Adrenal gland (tissue), 12 donors: ENCODE measurements around the gene KIF1A. TPM values are rescaled to one million over a fixed set of nuclear protein-coding genes. Genes with fewer than 3 reads are reported as not detected.

Experiments used
- DNase-seq, 7 donors: peaks; one replicate each; pipeline ENCODE4 v3.0.0-alpha.2; 2019 to 2020
- H3K27ac ChIP-seq, 5 donors: fragments of 200-600 bp; sonication (generic) in 4 of 5; 1 replicate in 3 of 5; 2 replicates in 2 of 5; pipeline versions ENCODE4 v1.5.1 to v1.8.0; 2016 to 2020; ENCODE audit warnings: mild to moderate bottlenecking in 1 of 5
- H3K27me3 ChIP-seq: fragments of 200-600 bp; 2 replicates; pipeline ENCODE4 v1.8.0; 2021
- H3K36me3 ChIP-seq, 2 donors: fragments of 200-600 bp; replicated peaks in 1 of 2; 1 replicate in 1 of 2; 2 replicates in 1 of 2; pipeline versions ENCODE4 v1.5.1 to v1.8.0; 2018 to 2022
- H3K4me1 ChIP-seq, 2 donors: fragments of 200-600 bp; replicated peaks in 1 of 2; 1 replicate in 1 of 2; 2 replicates in 1 of 2; pipeline versions ENCODE4 v1.5.1 to v1.8.0; 2018 to 2021
- H3K4me3 ChIP-seq, 4 donors: fragments of 200-600 bp; sonication (generic) in 3 of 4; one replicate each; pipeline ENCODE4 v1.5.1; 2016 to 2018
- H3K9me3 ChIP-seq, 3 donors: fragments of 200-600 bp; sonication (generic) in 1 of 3; replicated peaks in 1 of 3; 1 replicate in 2 of 3; 2 replicates in 1 of 3; pipeline versions ENCODE4 v1.5.1 to v1.8.0; 2016 to 2021
- POLR2A ChIP-seq, 2 donors: fragments of 450-650 bp; IDR thresholded peaks; one replicate each; pipeline ENCODE4 v1.6.1; 2017; ENCODE audit warnings: antibody characterized with exemption in 2 of 2, mild to moderate bottlenecking in 2 of 2, moderate library complexity in 1 of 2
- WGBS, 4 donors: extraction: QIAGEN DNeasy Blood & Tissue Kit in 2 of 4; methylation state at CpG; one replicate each; pipeline versions ENCODE4 v1.1.5 to v1.1.7; 2013 to 2017; 5-methylcytosine and 5-hydroxymethylcytosine counted together
- intact Hi-C, 2 donors: fragments of 100-400 bp; cut with DNase I; formaldehyde crosslinking; loops; one replicate each; pipeline versions ENCODE4 v1.14.1 to v1.15.0; 2022 to 2023
- polyA plus RNA-seq, 3 donors: library from polyadenylated mRNA; stranded (reverse); fragments of 200-250 nt in 2 of 3; fragments of 350-450 nt in 1 of 3; fragmentation: Illumina TruSeq in 1 of 3; extraction: RNeasy Lipid Tissue Mini Kit (QIAGEN cat#74804) in 1 of 3; gene quantifications; one replicate each; pipeline ENCODE4 v1.2.3, GENCODE V29; 2013 to 2014
- total RNA-seq, 9 donors: library from RNA; depleted of rRNA in 4 of 9; stranded (reverse); fragments of >200 nt in 4 of 9; fragments of 120-200 nt in 1 of 9; fragmentation: NEBNext Ultra II Directional in 1 of 9; extraction: Animal tissue kit (Norgen Biotek cat#: 25700) in 1 of 9; gene quantifications; one replicate each; pipeline versions ENCODE4 v1.1.0 to v1.2.4, GENCODE V29; 2013 to 2023
- TF ChIP-seq, protein P1 (sequence below), 6 experiments: fragments of 450-650 bp in 4 of 6; fragments of 200-600 bp in 2 of 6; sonication (generic) in 1 of 6; IDR thresholded peaks; 1 replicate in 5 of 6; 2 replicates in 1 of 6; pipeline versions ENCODE4 v1.5.1 to v1.8.0; 2016 to 2021; ENCODE audit warnings: antibody characterized with exemption in 6 of 6, mild to moderate bottlenecking in 2 of 6, moderate library complexity in 1 of 6
- donor health status: healthy with polysubstance abuse.
- donor health status: Bipolar disorder and iron deficiency.
- donor health status: DM: yes; HTN: yes; CAD: no.
- donor health status: DM: no; HTN: no; CAD: no.
- donor health status: DM: no; HTN: no; CAD: no.
- donor health status: DM: yes; HTN: yes; CAD: no.

Gene KIF1A
- total and polyA plus RNA-seq, 12 donors: 0.35 to 106 (median 11.5) TPM

DNA sequence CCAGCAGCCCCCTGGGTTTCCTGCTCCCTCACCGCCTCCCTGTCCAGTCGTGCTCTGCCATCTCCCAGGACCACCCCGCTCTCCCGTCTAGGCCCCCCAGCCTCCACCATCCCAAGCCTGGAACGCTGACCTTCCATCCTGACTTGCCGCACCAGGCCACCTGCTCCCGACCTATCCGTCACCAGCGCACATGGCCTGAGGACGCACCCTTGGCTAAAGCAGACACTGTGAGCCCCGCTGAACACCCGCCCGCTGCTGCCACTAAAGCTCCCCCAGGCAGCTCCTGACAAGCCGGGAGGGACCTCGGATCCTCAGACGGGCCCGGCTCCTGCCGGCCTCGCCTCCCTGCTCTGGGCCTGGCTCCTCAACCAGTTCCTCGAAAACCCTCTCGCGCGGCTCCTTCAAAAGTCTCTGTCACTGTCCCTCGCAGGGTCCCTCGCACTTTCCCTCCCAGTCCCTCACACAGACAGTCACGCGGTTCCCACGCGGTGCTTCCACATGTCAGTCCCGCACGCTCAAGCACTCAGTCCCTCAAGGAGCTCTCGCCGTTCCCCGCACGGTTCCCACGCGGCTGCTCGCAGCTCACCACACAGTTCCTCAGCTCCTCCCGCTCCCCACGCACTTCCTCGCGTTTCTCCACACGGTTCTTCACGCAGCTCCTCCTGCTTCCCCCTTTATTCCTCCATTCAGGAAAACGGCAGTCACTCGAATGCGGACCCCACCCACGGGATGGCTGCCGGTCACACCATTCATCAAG lies 42.4 kb downstream of the KIF1A start:
- no peaks in the 10 kb centered on the region for H3K27me3 ChIP-seq
- H3K9me3 ChIP-seq: no peaks in the 10 kb centered on the region
- H3K4me3 ChIP-seq: no peak overlapping the region
- intact Hi-C loops: no loop called here
- WGBS, 4 donors: 91 to 93% (median 93%) methylated on average over 44 to 49 of the region's 49 CpGs
- H3K4me1 ChIP-seq: no peaks in the 10 kb centered on the region
- no peak for DNase-seq
- TF ChIP-seq POLR2A (IDR thresholded peaks at IDR 0.05): no peak
- TF ChIP-seq, protein P1, sequence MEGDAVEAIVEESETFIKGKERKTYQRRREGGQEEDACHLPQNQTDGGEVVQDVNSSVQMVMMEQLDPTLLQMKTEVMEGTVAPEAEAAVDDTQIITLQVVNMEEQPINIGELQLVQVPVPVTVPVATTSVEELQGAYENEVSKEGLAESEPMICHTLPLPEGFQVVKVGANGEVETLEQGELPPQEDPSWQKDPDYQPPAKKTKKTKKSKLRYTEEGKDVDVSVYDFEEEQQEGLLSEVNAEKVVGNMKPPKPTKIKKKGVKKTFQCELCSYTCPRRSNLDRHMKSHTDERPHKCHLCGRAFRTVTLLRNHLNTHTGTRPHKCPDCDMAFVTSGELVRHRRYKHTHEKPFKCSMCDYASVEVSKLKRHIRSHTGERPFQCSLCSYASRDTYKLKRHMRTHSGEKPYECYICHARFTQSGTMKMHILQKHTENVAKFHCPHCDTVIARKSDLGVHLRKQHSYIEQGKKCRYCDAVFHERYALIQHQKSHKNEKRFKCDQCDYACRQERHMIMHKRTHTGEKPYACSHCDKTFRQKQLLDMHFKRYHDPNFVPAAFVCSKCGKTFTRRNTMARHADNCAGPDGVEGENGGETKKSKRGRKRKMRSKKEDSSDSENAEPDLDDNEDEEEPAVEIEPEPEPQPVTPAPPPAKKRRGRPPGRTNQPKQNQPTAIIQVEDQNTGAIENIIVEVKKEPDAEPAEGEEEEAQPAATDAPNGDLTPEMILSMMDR (IDR thresholded peaks at IDR 0.05): no peak
- H3K36me3 ChIP-seq: no peaks in the 10 kb centered on the region
- H3K27ac ChIP-seq: no peak overlapping the region

- Histone ChIP-seq H3K4me1 (no peaks in the 10 kb centered on the region), H3K27ac (no peak overlapping the region), H3K27me3 (no peaks in the 10 kb centered on the region), H3K4me3 (no peak overlapping the region), H3K36me3 (no peaks in the 10 kb centered on the region), H3K9me3 (no peaks in the 10 kb centered on the region)
- intact Hi-C loops: no loop called here
- no peak for TF ChIP-seq POLR2A (IDR thresholded peaks at IDR 0.05)
- TF ChIP-seq, protein P1 (IDR thresholded peaks at IDR 0.05): no peak
- 21 to 46% (median 37%) methylated on average over 3 to 8 of the region's 8 CpGs for WGBS, 4 donors
- peak; percentile 48 to 78 (median 65) for DNase-seq
These were observed 44.1 kb downstream of the KIF1A start for GRCh38 chr2:240775905-240776304.

DNA sequence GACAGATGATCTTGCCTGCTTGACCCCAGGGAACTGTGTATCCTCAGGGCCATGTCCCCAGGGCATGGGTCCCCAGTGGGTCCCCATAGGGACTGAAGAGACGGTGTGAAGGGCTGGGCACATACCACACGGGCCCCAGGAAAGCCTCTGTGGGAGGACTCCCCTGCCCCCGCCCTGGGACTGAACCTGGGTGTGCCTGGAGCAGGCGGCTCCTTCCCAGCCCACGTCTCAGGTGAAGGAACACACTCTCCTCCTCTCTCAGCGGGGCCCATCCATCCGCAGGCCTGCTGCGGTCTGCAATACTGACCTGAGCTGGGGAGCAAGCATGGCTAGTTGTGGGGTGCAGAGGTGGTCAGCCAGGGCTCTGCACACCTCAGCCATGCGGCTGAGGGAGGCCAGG lies 45.2 kb downstream of the KIF1A start:
- Histone ChIP-seq H3K27ac (no peak overlapping the region), H3K4me3 (no peak overlapping the region), H3K4me1 (no peaks in the 10 kb centered on the region), H3K9me3 (no peaks in the 10 kb centered on the region), H3K36me3 (no peaks in the 10 kb centered on the region), H3K27me3 (no peaks in the 10 kb centered on the region)
- intact Hi-C loops: no loop called here
- TF ChIP-seq, protein P1 (IDR thresholded peaks at IDR 0.05): no peak
- TF ChIP-seq POLR2A (IDR thresholded peaks at IDR 0.05): no peak
- DNase-seq: no peak
- 86 to 96% (median 91%) methylated on average over 7 to 9 of the region's 9 CpGs for WGBS, 4 donors

GRCh38 chr2:240769096-240769495 lies 50.9 kb downstream of the KIF1A start:
- WGBS, 4 donors: 92 to 94% (median 93%) methylated on average over 6 to 7 of the region's 7 CpGs; no CpG with 5 or more reads in 1 of the 4 donors
- intact Hi-C loops: no loop called here
- Histone ChIP-seq H3K27ac (no peak overlapping the region), H3K27me3 (no peaks in the 10 kb centered on the region), H3K9me3 (no peaks in the 10 kb centered on the region), H3K4me3 (no peak overlapping the region), H3K4me1 (no peaks in the 10 kb centered on the region), H3K36me3 (no peaks in the 10 kb centered on the region)
- TF ChIP-seq, protein P1 (IDR thresholded peaks at IDR 0.05): no peak
- TF ChIP-seq POLR2A (IDR thresholded peaks at IDR 0.05): no peak
- no peak for DNase-seq
